ENCODE data around the gene TSC1. TPM values are rescaled to one million over a fixed set of nuclear protein-coding genes. Genes with fewer than 3 reads are reported as not detected.

TSC1 gene
- 25.1 TPM for total RNA-seq (2013)
- 10 to 100 TPM in 1 of 3 donors, 1 to 10 TPM in 2; 3.3 to 43.0 (median 5.8) TPM for polyA plus RNA-seq
- polyA minus RNA-seq = 15.9 and 19.8 TPM in 2 replicates
- total RNA-seq = 30.3 to 101 (median 80.5) reads per million in 11 experiments

DNA sequence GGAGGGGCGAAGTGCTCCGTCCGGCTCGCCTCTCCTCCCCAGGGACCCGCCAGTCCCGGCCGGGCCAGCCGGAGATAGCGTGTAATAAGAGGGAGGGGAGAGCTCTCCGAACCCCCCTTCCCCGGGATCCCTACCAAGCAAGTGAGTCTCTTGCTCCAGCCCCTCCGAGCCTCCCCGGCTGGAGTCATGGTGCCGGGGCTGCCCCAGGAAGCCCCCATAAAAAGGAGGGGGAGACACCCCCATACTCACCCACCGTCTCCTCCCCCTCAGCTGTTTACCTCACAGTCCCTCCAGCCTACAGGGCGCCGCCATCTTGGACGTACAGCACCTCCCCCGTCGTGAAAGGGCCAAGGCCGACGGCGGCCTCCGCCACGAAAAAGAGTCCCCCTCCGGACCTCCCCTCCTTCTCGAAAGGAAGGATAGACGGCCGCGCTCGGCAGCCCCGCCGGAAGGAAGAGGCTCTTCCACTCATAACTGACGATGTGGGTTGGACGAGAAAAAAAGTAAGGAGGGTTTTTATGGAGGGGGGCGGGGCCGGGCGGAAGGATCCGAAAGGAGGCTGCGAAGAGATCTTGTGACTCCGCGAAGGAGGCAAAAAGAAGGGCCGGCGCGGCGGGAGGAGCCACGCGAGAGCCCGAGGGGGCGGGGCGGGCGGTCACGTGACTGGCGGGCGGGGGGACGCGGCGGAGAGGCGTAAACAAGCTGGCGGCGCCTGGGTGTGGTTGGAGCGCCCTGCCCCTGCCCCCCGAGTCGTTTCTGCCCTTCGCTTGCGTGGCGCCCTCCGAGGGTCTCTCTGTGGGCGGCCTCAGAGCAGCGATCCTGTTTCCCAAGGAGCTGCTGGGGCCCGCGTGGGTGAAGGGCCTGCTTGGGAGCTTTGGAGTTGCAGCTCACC lies at the start of gene TSC1:
TSC1 (minus strand) TSS at position 323 of the 892 bp plus-strand sequence. CDS start 15,744 bp downstream, outside the sequence.
- Histone ChIP-seq H3K4me2 (replicated peaks; ENCODE audit: extremely low read depth, low read length, poor library complexity, severe bottlenecking) (peak within 1 kb of the TSS; percentile 90), H3K79me2 (ENCODE audit: insufficient read depth, low read length) (peaks cover 50% of the 10 kb centered on the region), H3K9me3 (replicated peaks in 1 of 2; ENCODE audit: control insufficient read depth in 1 of 2, insufficient read depth in 1 of 2, low read length in 2 of 2) (no peaks in the 10 kb centered on the region), H2AFZ (ENCODE audit: insufficient read depth, low read depth, low read length, poor library complexity, severe bottlenecking) (peak within 1 kb of the TSS; percentile 100), H3K9ac (ENCODE audit: insufficient read depth, low read length, poor library complexity, severe bottlenecking) (peak within 1 kb of the TSS; percentile 98), H3K4me3 (replicated peaks in 1 of 3; ENCODE audit: low read depth in 2 of 3, low read length in 3 of 3) (peak within 1 kb of the TSS; percentile 86 to 99 (median 99)), H4K20me1 (ENCODE audit: insufficient read depth, low read length) (peaks cover 17% of the 10 kb centered on the region), H3K27me3 (ENCODE audit: control insufficient read depth in 2 of 2, insufficient read depth in 2 of 2, low read length in 2 of 2) (no peaks in the 10 kb centered on the region), H3K27ac (ENCODE audit: low read depth in 1 of 2, low read length in 2 of 2) (peak within 1 kb of the TSS; percentile 93 to 99), H3K36me3 (replicated peaks in 1 of 2; ENCODE audit: control insufficient read depth in 1 of 2, insufficient read depth in 2 of 2, low read length in 2 of 2) (no peaks in the 10 kb centered on the region), H3K4me1 (ENCODE audit: control insufficient read depth in 1 of 2, insufficient read depth in 2 of 2, low read length in 2 of 2) (peaks cover 16 to 20% of the 10 kb centered on the region in 2 donors)
- H3K4me1 Mint-ChIP-seq = peaks cover 20% of the 10 kb centered on the region
- intact Hi-C loops (cut with micrococcal nuclease) = loop anchor here in 1 of 2 donors (10.0 kb wide), 1 partner anchor 390 kb away; the partner anchor contains the start of gene SURF6
- peaks cover 0 to 2% (median 0%) of the 10 kb centered on the region in 7 donors for H3K9me3 Mint-ChIP-seq
- H3K27ac Mint-ChIP-seq = peak within 1 kb of the TSS; percentile 99 to 100 (median 100)
- DNase-seq = peak; percentile 86 to 95 (median 92)
- TF ChIP-seq, protein P1, sequence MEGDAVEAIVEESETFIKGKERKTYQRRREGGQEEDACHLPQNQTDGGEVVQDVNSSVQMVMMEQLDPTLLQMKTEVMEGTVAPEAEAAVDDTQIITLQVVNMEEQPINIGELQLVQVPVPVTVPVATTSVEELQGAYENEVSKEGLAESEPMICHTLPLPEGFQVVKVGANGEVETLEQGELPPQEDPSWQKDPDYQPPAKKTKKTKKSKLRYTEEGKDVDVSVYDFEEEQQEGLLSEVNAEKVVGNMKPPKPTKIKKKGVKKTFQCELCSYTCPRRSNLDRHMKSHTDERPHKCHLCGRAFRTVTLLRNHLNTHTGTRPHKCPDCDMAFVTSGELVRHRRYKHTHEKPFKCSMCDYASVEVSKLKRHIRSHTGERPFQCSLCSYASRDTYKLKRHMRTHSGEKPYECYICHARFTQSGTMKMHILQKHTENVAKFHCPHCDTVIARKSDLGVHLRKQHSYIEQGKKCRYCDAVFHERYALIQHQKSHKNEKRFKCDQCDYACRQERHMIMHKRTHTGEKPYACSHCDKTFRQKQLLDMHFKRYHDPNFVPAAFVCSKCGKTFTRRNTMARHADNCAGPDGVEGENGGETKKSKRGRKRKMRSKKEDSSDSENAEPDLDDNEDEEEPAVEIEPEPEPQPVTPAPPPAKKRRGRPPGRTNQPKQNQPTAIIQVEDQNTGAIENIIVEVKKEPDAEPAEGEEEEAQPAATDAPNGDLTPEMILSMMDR (IDR thresholded peaks at IDR 0.05) = no peak
- H3K4me3 Mint-ChIP-seq = peak within 1 kb of the TSS; percentile 85 to 98
- 0% methylated on average over 38 of the region's 72 CpGs for WGBS (ENCODE audit: insufficient coverage)
- H3K27me3 Mint-ChIP-seq (ENCODE audit: low read depth in 3 of 3) = peaks cover 0 to 3% (median 0%) of the 10 kb centered on the region in 3 donors
- H3K36me3 Mint-ChIP-seq = no peaks in the 10 kb centered on the region

DNA sequence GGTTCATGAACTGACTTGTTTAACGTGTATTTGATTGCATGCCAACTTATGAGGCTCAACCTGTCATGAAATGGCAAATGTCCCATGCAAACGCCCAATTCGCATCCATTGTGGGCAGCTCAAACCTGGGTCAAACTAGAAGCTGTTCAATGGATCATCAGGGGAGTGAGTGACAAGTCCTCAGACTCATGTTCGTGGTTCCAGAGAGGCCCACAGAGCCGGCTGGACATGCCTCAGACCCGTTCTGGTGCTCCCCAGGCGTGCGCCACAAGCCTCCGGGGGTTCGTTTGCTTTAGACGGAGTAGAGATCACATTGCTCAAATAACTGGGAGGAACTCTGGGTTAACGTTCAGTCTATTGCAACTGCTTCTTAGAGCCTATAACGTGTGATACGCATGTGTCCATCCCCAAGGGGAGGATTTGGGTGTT lies 49.1 kb upstream of the TSC1 start:
- H3K27ac ChIP-seq (ENCODE audit: low read depth in 1 of 2, low read length in 2 of 2) = no peak overlapping the region
- TF ChIP-seq, protein P1 (IDR thresholded peaks at IDR 0.05) = no peak
- H3K4me1 ChIP-seq (ENCODE audit: control insufficient read depth in 1 of 2, insufficient read depth in 2 of 2, low read length in 2 of 2) = peaks cover 7 to 8% of the 10 kb centered on the region in 2 donors
- 42% methylated on average over 14 of the region's 14 CpGs for whole genome bisulfite sequencing (ENCODE audit: insufficient coverage)
- peaks cover 15% of the 10 kb centered on the region for H3K4me1 Mint-ChIP-seq
- H3K79me2 ChIP-seq (ENCODE audit: insufficient read depth, low read length) = no peaks in the 10 kb centered on the region
- H3K36me3 Mint-ChIP-seq = no peaks in the 10 kb centered on the region
- intact Hi-C loops (cut with micrococcal nuclease) = no loop called here
- no peaks in the 10 kb centered on the region for H4K20me1 ChIP-seq (ENCODE audit: insufficient read depth, low read length)
- H3K4me3 Mint-ChIP-seq = no peak overlapping the region
- H3K9me3 Mint-ChIP-seq = peaks cover 0 to 2% (median 0%) of the 10 kb centered on the region in 7 donors
- H3K4me2 ChIP-seq (replicated peaks; ENCODE audit: extremely low read depth, low read length, poor library complexity, severe bottlenecking) = no peak overlapping the region
- H3K4me3 ChIP-seq (replicated peaks in 1 of 3; ENCODE audit: low read depth in 2 of 3, low read length in 3 of 3) = no peak overlapping the region
- H3K27ac Mint-ChIP-seq = peak overlapping the region in 1 of 7 donors; percentile 65
- H2AFZ ChIP-seq (ENCODE audit: insufficient read depth, low read depth, low read length, poor library complexity, severe bottlenecking) = no peak overlapping the region
- H3K36me3 ChIP-seq (replicated peaks in 1 of 2; ENCODE audit: control insufficient read depth in 1 of 2, insufficient read depth in 2 of 2, low read length in 2 of 2) = no peaks in the 10 kb centered on the region
- no peak for DNase-seq
- no peak overlapping the region for H3K9ac ChIP-seq (ENCODE audit: insufficient read depth, low read length, poor library complexity, severe bottlenecking)
- H3K9me3 ChIP-seq (replicated peaks in 1 of 2; ENCODE audit: control insufficient read depth in 1 of 2, insufficient read depth in 1 of 2, low read length in 2 of 2) = no peaks in the 10 kb centered on the region
- H3K27me3 Mint-ChIP-seq (ENCODE audit: low read depth in 3 of 3) = peaks cover 7 to 36% (median 9%) of the 10 kb centered on the region in 3 donors
- H3K27me3 ChIP-seq (ENCODE audit: control insufficient read depth in 2 of 2, insufficient read depth in 2 of 2, low read length in 2 of 2) = peaks cover 0 to 7% of the 10 kb centered on the region in 2 donors
